ENCODE results near the gene SEC22A. TPM values are rescaled to one million over a fixed set of nuclear protein-coding genes. Genes with fewer than 3 reads are reported as not detected.

Gene SEC22A
- total RNA-seq, 1 donor from 2014 or later: 9.5 TPM

- H3K4me3 ChIP-seq: no peak overlapping the region
- H3K27ac ChIP-seq (replicated peaks): no peak overlapping the region
- DNase-seq: no peak
- intact Hi-C loops (cut with micrococcal nuclease): no loop called here
- no peaks in the 10 kb centered on the region for H3K4me1 ChIP-seq
- no peak for TF ChIP-seq CTCF (IDR thresholded peaks at IDR 0.05; ENCODE audit: borderline replicate concordance)
- H3K9me3 ChIP-seq (replicated peaks): no peaks in the 10 kb centered on the region
- peaks cover 29% of the 10 kb centered on the region for H3K36me3 ChIP-seq
- no peaks in the 10 kb centered on the region for H3K27me3 ChIP-seq (ENCODE audit: low read depth)
Measured at GRCh38 chr3:123279121-123279520, 77.4 kb downstream of the SEC22A start.

DNA sequence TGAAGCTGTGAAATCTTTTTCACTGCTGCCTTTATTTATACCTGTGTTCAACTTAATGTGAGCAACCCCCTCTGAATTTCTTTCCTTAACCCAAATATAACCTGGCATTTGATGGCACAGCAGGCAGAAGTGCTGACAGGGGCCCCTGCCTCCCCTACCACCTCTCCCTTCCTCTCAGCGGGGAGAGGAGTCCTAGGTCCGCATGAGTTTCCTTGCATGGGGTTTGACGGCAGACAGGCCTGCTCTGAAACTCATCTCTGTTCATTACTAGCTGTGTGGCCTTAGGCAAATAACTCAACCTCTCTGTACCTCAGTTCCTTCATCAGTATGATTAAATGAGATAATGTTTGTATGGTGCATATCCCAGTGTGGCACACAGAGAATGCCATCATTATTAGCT lies 79.7 kb downstream of the SEC22A start:
- no peak for TF ChIP-seq CTCF (IDR thresholded peaks at IDR 0.05; ENCODE audit: borderline replicate concordance)
- H3K9me3 ChIP-seq (replicated peaks): no peaks in the 10 kb centered on the region
- H3K4me3 ChIP-seq: no peak overlapping the region
- H3K4me1 ChIP-seq: peaks cover 18% of the 10 kb centered on the region
- no peak overlapping the region for H3K27ac ChIP-seq (replicated peaks)
- DNase-seq: no peak
- intact Hi-C loops (cut with micrococcal nuclease): no loop called here
- H3K36me3 ChIP-seq: peaks cover 52% of the 10 kb centered on the region
- H3K27me3 ChIP-seq (ENCODE audit: low read depth): no peaks in the 10 kb centered on the region

- Histone ChIP-seq H3K27ac (replicated peaks) (no peak overlapping the region), H3K4me3 (no peak overlapping the region), H3K4me1 (peaks cover 21% of the 10 kb centered on the region), H3K9me3 (replicated peaks) (no peaks in the 10 kb centered on the region), H3K27me3 (ENCODE audit: low read depth) (no peaks in the 10 kb centered on the region), H3K36me3 (peaks cover 57% of the 10 kb centered on the region)
- DNase-seq: no peak
- intact Hi-C loops (cut with micrococcal nuclease): no loop called here
- no peak for TF ChIP-seq CTCF (IDR thresholded peaks at IDR 0.05; ENCODE audit: borderline replicate concordance)
Measured at GRCh38 chr3:123281929-123282328, 80.2 kb downstream of the SEC22A start.

DNA sequence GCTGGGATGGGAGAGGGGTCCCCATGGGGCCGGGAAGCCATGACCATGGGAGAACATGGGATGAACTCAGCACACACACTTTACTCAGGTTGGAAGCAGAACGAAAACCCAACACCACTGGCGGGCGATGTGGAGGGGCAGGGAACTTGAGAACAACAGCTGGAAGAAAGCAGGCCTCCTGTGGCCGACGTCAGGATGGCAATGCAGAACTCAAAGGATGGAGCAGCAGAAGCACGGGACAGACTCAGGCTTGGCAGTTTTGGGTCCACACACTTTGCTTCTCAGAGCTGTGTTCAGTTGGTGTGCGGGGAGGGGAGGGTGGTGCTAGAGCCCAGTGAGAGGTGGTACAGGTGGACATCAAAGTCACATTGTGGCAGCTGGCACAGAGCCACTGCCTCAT lies 80.7 kb downstream of the SEC22A start:
- H3K27ac ChIP-seq (replicated peaks): no peak overlapping the region
- intact Hi-C loops (cut with micrococcal nuclease): no loop called here
- no peak for DNase-seq
- H3K27me3 ChIP-seq (ENCODE audit: low read depth): no peaks in the 10 kb centered on the region
- no peak overlapping the region for H3K4me3 ChIP-seq
- H3K4me1 ChIP-seq: peaks cover 26% of the 10 kb centered on the region
- H3K9me3 ChIP-seq (replicated peaks): no peaks in the 10 kb centered on the region
- H3K36me3 ChIP-seq: peaks cover 63% of the 10 kb centered on the region
- TF ChIP-seq CTCF (IDR thresholded peaks at IDR 0.05; ENCODE audit: borderline replicate concordance): no peak

GRCh38 chr3:123283074-123283473 lies 81.3 kb downstream of the SEC22A start:
- no peak for TF ChIP-seq CTCF (IDR thresholded peaks at IDR 0.05; ENCODE audit: borderline replicate concordance)
- DNase-seq: no peak
- Histone ChIP-seq H3K36me3 (peaks cover 68% of the 10 kb centered on the region), H3K4me1 (peaks cover 29% of the 10 kb centered on the region), H3K9me3 (replicated peaks) (no peaks in the 10 kb centered on the region), H3K27ac (replicated peaks) (no peak overlapping the region), H3K4me3 (no peak overlapping the region), H3K27me3 (ENCODE audit: low read depth) (no peaks in the 10 kb centered on the region)
- intact Hi-C loops (cut with micrococcal nuclease): no loop called here

Data from left ventricle myocardium inferior (tissue), 1 donor.